Type B pancreatic cell (in vitro differentiated cells): ENCODE data around the gene CCDC186. TPM values are rescaled to one million over a fixed set of nuclear protein-coding genes. Genes with fewer than 3 reads are reported as not detected.

ENCODE experiments used
- DNase-seq: peaks from one replicate; pipeline ENCODE4 v3.0.0; 2021; ENCODE audit warnings: mixed read lengths; ENCODE audit not compliant: unreplicated experiment; ENCODE audit errors: extremely low spot score
- H3K27ac Mint-ChIP-seq: 2 replicates; pipeline ENCODE4 v1.8.0; 2021; ENCODE audit warnings: mild to moderate bottlenecking, mixed read lengths
- H3K27me3 Mint-ChIP-seq: 2 replicates; pipeline ENCODE4 v1.8.0; 2021; ENCODE audit warnings: mixed read lengths
- H3K36me3 Mint-ChIP-seq: 2 replicates; pipeline ENCODE4 v1.8.0; 2021; ENCODE audit warnings: mixed read lengths
- H3K4me1 Mint-ChIP-seq: one replicate; pipeline ENCODE4 v1.8.0; 2021; ENCODE audit warnings: mixed read lengths; ENCODE audit not compliant: unreplicated experiment
- H3K4me3 Mint-ChIP-seq: 2 replicates; pipeline ENCODE4 v1.8.0; 2021; ENCODE audit warnings: mild to moderate bottlenecking, mixed read lengths
- H3K9me3 Mint-ChIP-seq: 2 replicates; pipeline ENCODE4 v1.8.0; 2021; ENCODE audit warnings: mixed read lengths
- total RNA-seq: library from RNA; stranded (reverse); gene quantifications from 2 replicates; pipeline ENCODE4 v1.2.1, GENCODE V29; 2021; ENCODE audit warnings: low replicate concordance
- TF ChIP-seq, protein P1 (sequence below): fragments of 200-600 bp; sonication (generic); conservative IDR thresholded peaks from 2 replicates; pipeline ENCODE4 v1.5.0; 2021; ENCODE audit warnings: antibody characterized with exemption, mild to moderate bottlenecking

Gene CCDC186
- total RNA-seq, 1 donor from 2014 or later = 21.0 TPM

- TF ChIP-seq, protein P1, sequence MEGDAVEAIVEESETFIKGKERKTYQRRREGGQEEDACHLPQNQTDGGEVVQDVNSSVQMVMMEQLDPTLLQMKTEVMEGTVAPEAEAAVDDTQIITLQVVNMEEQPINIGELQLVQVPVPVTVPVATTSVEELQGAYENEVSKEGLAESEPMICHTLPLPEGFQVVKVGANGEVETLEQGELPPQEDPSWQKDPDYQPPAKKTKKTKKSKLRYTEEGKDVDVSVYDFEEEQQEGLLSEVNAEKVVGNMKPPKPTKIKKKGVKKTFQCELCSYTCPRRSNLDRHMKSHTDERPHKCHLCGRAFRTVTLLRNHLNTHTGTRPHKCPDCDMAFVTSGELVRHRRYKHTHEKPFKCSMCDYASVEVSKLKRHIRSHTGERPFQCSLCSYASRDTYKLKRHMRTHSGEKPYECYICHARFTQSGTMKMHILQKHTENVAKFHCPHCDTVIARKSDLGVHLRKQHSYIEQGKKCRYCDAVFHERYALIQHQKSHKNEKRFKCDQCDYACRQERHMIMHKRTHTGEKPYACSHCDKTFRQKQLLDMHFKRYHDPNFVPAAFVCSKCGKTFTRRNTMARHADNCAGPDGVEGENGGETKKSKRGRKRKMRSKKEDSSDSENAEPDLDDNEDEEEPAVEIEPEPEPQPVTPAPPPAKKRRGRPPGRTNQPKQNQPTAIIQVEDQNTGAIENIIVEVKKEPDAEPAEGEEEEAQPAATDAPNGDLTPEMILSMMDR = no peak
- no peaks in the 10 kb centered on the region for H3K9me3 Mint-ChIP-seq
- no peak for DNase-seq
- peaks cover 4% of the 10 kb centered on the region for H3K27me3 Mint-ChIP-seq
- H3K4me1 Mint-ChIP-seq = no peaks in the 10 kb centered on the region
- H3K4me3 Mint-ChIP-seq = no peak overlapping the region
- H3K27ac Mint-ChIP-seq = peak overlapping the region; percentile 17
- no peaks in the 10 kb centered on the region for H3K36me3 Mint-ChIP-seq
Observed at GRCh38 chr10:114115661-114116445, 58.1 kb downstream of the CCDC186 start.

DNA sequence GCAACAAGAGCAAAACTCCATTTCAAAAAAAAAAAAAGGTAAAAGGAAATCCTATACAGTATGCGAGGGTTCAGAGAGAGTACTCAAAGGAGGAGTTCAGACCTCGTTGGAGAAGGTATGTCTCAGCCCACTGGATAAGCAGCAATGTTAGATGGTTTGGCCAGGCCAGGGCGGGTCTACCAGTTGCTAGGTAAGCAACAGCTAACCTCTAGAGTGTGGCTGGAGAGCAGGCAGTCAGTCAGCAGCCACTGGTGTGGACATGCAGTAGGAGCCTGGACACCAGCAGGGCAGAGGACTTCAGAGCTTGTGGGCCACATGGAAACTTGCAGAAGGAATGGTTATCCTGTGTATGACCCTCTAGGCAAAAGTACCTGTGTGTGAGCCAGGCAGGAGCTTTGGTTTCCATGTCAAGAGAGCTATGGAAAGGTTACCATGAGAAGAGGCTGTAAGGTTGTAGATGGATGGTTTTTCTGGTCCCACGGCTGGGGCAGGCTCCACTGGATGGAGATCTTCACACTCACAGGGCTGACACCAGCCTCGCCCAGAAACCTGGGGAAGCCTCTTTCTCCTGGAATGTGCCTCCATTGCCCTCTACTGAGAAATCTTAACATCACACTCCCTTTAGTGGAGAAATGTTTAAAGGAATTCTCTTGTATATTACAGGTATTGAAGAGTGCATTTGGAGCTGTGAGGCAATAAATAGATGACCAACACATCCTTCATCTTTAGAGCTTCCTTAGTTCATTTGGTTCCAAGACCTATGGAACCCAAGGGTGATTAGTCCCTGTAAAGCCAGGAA lies 63.6 kb downstream of the CCDC186 start:
- Mint-ChIP-seq H3K4me1 (no peaks in the 10 kb centered on the region), H3K4me3 (no peak overlapping the region)
- no peak for DNase-seq

GRCh38 chr10:114103284-114103683 lies 70.7 kb downstream of the CCDC186 start:
- no peak for DNase-seq
- peaks cover 20% of the 10 kb centered on the region for H3K4me1 Mint-ChIP-seq
- H3K9me3 Mint-ChIP-seq = no peaks in the 10 kb centered on the region
- TF ChIP-seq, protein P1 = peak; percentile 79
- no peak overlapping the region for H3K27ac Mint-ChIP-seq
- H3K36me3 Mint-ChIP-seq = no peaks in the 10 kb centered on the region
- peaks cover 47% of the 10 kb centered on the region for H3K27me3 Mint-ChIP-seq
- no peak overlapping the region for H3K4me3 Mint-ChIP-seq

More for the DNA sequence above, 63.6 kb downstream of the CCDC186 start:
- Mint-ChIP-seq H3K36me3 (no peaks in the 10 kb centered on the region), H3K9me3 (no peaks in the 10 kb centered on the region), H3K27me3 (peaks cover 21% of the 10 kb centered on the region), H3K27ac (no peak overlapping the region)
- TF ChIP-seq, protein P1 = peak; percentile 53

DNA sequence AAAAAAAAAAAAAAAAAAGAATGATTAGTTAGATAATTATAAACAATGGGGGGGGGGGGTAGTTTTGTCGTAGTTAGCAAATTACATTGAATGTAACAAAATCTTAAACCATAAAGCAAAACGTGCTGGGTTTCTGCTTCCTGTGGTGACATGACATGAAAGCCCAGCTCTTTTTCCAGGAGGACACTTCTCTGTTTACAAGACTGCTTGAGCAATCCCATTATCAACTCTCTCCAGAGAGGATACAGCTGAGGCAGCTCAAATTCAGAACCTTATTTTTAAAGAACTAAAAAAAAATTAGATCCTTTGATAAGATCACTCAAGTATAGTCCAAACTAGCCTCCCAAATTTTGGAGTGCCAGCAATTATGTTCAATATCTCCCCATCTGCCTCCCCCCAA lies 71.7 kb downstream of the CCDC186 start:
- TF ChIP-seq, protein P1 = no peak
- no peak overlapping the region for H3K27ac Mint-ChIP-seq
- no peak overlapping the region for H3K4me3 Mint-ChIP-seq

DNA sequence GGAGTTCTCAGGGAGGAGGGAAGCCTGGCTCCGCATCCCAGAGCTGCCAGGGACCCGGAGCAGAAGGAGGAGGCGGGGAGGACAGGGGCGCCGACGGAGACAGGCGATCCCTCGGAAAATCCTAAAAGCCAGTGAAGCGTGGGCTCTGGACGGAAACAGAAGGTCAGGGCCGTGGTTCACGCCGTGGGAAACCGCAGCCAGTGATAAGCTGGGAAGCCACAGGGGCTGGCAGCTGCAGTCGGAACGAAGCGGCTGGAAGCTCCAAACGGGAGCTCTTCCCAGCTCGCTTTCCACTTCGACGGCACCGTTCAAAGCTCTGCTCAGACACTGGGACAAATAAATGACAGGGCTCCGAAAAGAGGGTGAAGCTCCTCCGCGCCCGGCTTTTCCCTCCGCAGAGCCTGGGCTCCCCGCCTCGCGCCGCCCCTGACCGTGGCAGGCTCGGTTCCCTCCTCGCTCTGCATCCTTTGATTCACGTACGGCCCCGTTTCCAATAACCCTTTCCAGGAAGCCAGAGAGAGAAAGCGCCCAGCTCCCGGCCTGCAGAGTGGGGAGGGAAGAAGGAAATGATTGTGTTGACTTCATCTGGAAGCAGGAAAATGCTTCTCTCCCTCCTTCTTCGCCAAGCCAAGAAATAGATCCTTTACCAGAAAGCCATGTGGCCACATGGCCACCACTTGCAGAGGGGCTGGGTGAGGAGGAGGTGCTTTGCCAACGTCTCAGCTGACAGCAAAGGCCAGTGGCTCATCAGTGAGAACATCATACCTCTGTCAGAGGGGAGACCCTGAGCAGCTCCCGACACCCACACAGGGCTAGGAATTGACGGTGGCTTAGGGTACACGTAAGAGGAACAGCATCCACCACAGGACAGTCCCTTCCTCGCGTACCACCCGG lies 72.9 kb downstream of the CCDC186 start:
- DNase-seq = no peak
- peaks cover 53% of the 10 kb centered on the region for H3K27me3 Mint-ChIP-seq
- no peaks in the 10 kb centered on the region for H3K9me3 Mint-ChIP-seq
- H3K4me1 Mint-ChIP-seq = peaks cover 20% of the 10 kb centered on the region
- peak overlapping the region; percentile 80 for H3K4me3 Mint-ChIP-seq
- no peak overlapping the region for H3K27ac Mint-ChIP-seq
- H3K36me3 Mint-ChIP-seq = no peaks in the 10 kb centered on the region
- TF ChIP-seq, protein P1 = no peak

More for the DNA sequence above, 71.7 kb downstream of the CCDC186 start:
- Mint-ChIP-seq H3K9me3 (no peaks in the 10 kb centered on the region), H3K27me3 (peaks cover 50% of the 10 kb centered on the region), H3K36me3 (no peaks in the 10 kb centered on the region), H3K4me1 (peaks cover 20% of the 10 kb centered on the region)
- no peak for DNase-seq
